DOHH2 (cell line): Measurements from ENCODE around the gene DNAH14.

Experiments
- EZH2phosphoT487 ChIP-seq: fragments of 200-600 bp; sonication (generic); IDR thresholded peaks from 2 replicates; pipeline ENCODE4 v1.6.1; 2017; ENCODE audit warnings: borderline replicate concordance, mild to moderate bottlenecking, antibody characterized with exemption, low read length, moderate library complexity, mixed read lengths
- TF ChIP-seq, protein P1 (sequence below): fragments of 200-600 bp; sonication (generic); IDR thresholded peaks from one replicate; pipeline ENCODE4 v1.5.1; 2014; ENCODE audit warnings: antibody characterized with exemption, mild to moderate bottlenecking, low read depth, low read length; ENCODE audit not compliant: poor library complexity, severe bottlenecking

DNA sequence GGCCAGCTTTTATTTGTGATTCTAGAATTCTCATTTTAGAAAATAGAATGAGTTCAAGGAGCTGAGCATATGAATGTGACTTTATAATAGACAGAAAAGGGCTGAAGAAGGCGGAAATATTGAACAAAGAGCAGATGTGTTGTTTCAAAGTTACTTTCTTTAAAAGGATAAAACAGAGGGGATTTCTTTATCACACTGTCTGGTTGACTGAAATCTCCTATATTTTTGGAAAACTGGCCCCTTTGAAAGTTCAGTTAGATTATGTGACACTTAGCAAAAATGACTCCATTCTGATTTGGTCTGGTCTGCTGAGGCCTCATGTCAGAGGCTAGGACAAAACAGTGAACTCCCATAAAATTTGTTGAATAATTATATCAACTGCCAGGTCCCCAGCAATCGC lies 46.4 kb upstream of the DNAH14 start:
- TF ChIP-seq, protein P1, sequence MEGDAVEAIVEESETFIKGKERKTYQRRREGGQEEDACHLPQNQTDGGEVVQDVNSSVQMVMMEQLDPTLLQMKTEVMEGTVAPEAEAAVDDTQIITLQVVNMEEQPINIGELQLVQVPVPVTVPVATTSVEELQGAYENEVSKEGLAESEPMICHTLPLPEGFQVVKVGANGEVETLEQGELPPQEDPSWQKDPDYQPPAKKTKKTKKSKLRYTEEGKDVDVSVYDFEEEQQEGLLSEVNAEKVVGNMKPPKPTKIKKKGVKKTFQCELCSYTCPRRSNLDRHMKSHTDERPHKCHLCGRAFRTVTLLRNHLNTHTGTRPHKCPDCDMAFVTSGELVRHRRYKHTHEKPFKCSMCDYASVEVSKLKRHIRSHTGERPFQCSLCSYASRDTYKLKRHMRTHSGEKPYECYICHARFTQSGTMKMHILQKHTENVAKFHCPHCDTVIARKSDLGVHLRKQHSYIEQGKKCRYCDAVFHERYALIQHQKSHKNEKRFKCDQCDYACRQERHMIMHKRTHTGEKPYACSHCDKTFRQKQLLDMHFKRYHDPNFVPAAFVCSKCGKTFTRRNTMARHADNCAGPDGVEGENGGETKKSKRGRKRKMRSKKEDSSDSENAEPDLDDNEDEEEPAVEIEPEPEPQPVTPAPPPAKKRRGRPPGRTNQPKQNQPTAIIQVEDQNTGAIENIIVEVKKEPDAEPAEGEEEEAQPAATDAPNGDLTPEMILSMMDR = no peak
- TF ChIP-seq EZH2phosphoT487 = no peak
